ENCODE data around the gene MESP2. TPM values are rescaled to one million over a fixed set of nuclear protein-coding genes. Genes with fewer than 3 reads are reported as not detected.

MESP2 gene
- total and polyA plus RNA-seq, 2 of the 8 experiments (the other 6 are each of a cell fraction or from before 2014, with no cell fraction given): 0.35 to 0.80 TPM

- H3K79me2 ChIP-seq (ENCODE audit: control insufficient read depth in 1 of 2, insufficient read depth in 2 of 2, low read length in 2 of 2): no peaks in the 10 kb centered on the region
- peaks cover 6 to 14% (median 10%) of the 10 kb centered on the region in 4 experiments for H3K4me1 ChIP-seq (replicated peaks in 1 of 4; ENCODE audit: control insufficient read depth in 3 of 4, insufficient read depth in 4 of 4, low read length in 3 of 4)
- ChIA-PET POLR2A (ENCODE audit: partially characterized antibody) (no interaction called here), CTCF (ENCODE audit: partially characterized antibody) (interaction anchor here (0.8 to 2.8 kb wide), 6 partner anchors 11 to 90 kb away, joined by 3 to 23 read pairs (median 7); no protein-coding TSS in a partner anchor)
- no peak overlapping the region for H3K56ac ChIP-seq (replicated peaks; ENCODE audit: insufficient read length, low read depth, low read length)
- no peaks in the 10 kb centered on the region for H3K23me2 ChIP-seq (ENCODE audit: low read depth, low read length)
- no peak overlapping the region for H2BK120ac ChIP-seq (replicated peaks; ENCODE audit: low read depth, low read length)
- H3K23ac ChIP-seq (ENCODE audit: insufficient read length): no peak overlapping the region
- H2AFZ ChIP-seq (ENCODE audit: low read length): no peak overlapping the region
- H3K79me1 ChIP-seq (ENCODE audit: low read depth, low read length): no peaks in the 10 kb centered on the region
- no peak overlapping the region for H3K4ac ChIP-seq (replicated peaks; ENCODE audit: insufficient read length, low read depth, low read length)
- no peak overlapping the region for H2BK20ac ChIP-seq (ENCODE audit: low read length)
- 96% methylated on average over 7 of the region's 7 CpGs; no CpG with 5 or more reads in 1 of the 2 experiments for WGBS, 2 experiments (ENCODE audit: extremely low coverage in 1 of 2, insufficient coverage in 1 of 2, insufficient read length in 1 of 2, insufficient replicate concordance in 2 of 2, low coverage in 1 of 2, low lambda C conversion rate in 2 of 2, missing lambda C conversion rate in 1 of 2)
- DNase-seq (ENCODE audit: low read depth in 1 of 2, low spot score in 2 of 2) (no peak), FAIRE-seq (no peak)
- no peak overlapping the region for H2BK12ac ChIP-seq (ENCODE audit: low read depth, low read length)
- H4K20me1 ChIP-seq (replicated peaks in 1 of 2; ENCODE audit: control insufficient read depth in 1 of 2, insufficient read depth in 2 of 2, low read length in 2 of 2): no peaks in the 10 kb centered on the region
- H3K4me2 ChIP-seq (ENCODE audit: insufficient read depth in 1 of 2, low read depth in 2 of 2, low read length in 2 of 2): no peak overlapping the region
- no peak overlapping the region for H4K8ac ChIP-seq (ENCODE audit: extremely low read depth, insufficient read depth, low read length)
- no peak for TF ChIP-seq POLR2A (IDR thresholded peaks at IDR 0.05; ENCODE audit: control extremely low read depth in 1 of 2, low read depth in 2 of 2, low read length in 2 of 2)
- TF ChIP-seq TEAD4 (IDR thresholded peaks at IDR 0.05; ENCODE audit: low read depth, low read length): no peak
- TF ChIP-seq RFX5 (IDR thresholded peaks at IDR 0.05; ENCODE audit: borderline replicate concordance, low read depth, low read length): no peak
- no peak for TF ChIP-seq JUN (IDR thresholded peaks at IDR 0.05; ENCODE audit: low read depth, low read length)
- no peak for TF ChIP-seq RAD21 (IDR thresholded peaks at IDR 0.05 in 1 of 2, conservative IDR thresholded peaks at IDR 0.05 in 1 of 2; ENCODE audit: low read depth in 2 of 2, low read length in 2 of 2)
- TF ChIP-seq KDM4A (IDR thresholded peaks at IDR 0.05; ENCODE audit: low read depth, low read length, severe bottlenecking): no peak
- TF ChIP-seq GTF2F1 (IDR thresholded peaks at IDR 0.05; ENCODE audit: borderline replicate concordance, low read depth, low read length): no peak
- no peak overlapping the region for H4K91ac ChIP-seq (replicated peaks; ENCODE audit: insufficient read length, low read length)
- no peak overlapping the region for H2BK5ac ChIP-seq (ENCODE audit: low read depth, low read length)
- H3K9me3 ChIP-seq (ENCODE audit: insufficient read depth in 2 of 2, low read depth in 1 of 2, low read length in 1 of 2): peaks cover 0 to 3% of the 10 kb centered on the region in 2 experiments; a peak in 2 of 4 replicates
- no peak overlapping the region for H3K27ac ChIP-seq (ENCODE audit: low read depth, low read length)
- H2AK5ac ChIP-seq (ENCODE audit: low read depth, low read length): no peak overlapping the region
- no peaks in the 10 kb centered on the region for H3K36me3 ChIP-seq (ENCODE audit: control insufficient read depth in 2 of 4, insufficient read depth in 4 of 4, low read length in 3 of 4)
- no peak overlapping the region for H2BK15ac ChIP-seq (ENCODE audit: low read length)
- no peak overlapping the region for H3K14ac ChIP-seq (ENCODE audit: insufficient read length)
- no peak overlapping the region for H3K18ac ChIP-seq (ENCODE audit: extremely low read depth, low read length)
- no peak overlapping the region for H4K5ac ChIP-seq (ENCODE audit: insufficient read length, low read depth, low read length)
- no peaks in the 10 kb centered on the region; a peak in 2 of 7 replicates for H3K27me3 ChIP-seq (replicated peaks in 1 of 4; ENCODE audit: control insufficient read depth in 3 of 4, extremely low read depth in 1 of 4, insufficient read depth in 3 of 4, low read length in 3 of 4)
- H3K4me3 ChIP-seq (ENCODE audit: extremely low read depth in 1 of 4, insufficient read depth in 2 of 4, low read depth in 3 of 4, low read length in 4 of 4): no peak overlapping the region
- H3K9ac ChIP-seq (replicated peaks in 1 of 4; ENCODE audit: extremely low read depth in 1 of 4, low read depth in 3 of 4, low read length in 3 of 4): no peak overlapping the region
These were observed 8.5 kb downstream of the MESP2 start for GRCh38 chr15:89784686-89784960.
